Measurements from ENCODE around the gene ABCD4.

- TF ChIP-seq CTCF (IDR thresholded peaks at IDR 0.05; ENCODE audit: low read length) (no peak), EZH2 (IDR thresholded peaks at IDR 0.05; ENCODE audit: borderline replicate concordance, low read length) (no peak)
Measured at GRCh38 chr14:74243051-74243450, 59.7 kb downstream of the ABCD4 start.

All from OCI-LY1 (cell line).